AG09319 (cell line): ENCODE results near the gene PARN.

Experiments used
- DNase-seq: peaks from one replicate; pipeline ENCODE4 v3.0.0-alpha.2; 2010; ENCODE audit warnings: low read depth; ENCODE audit errors: extremely low read depth
- CTCF ChIP-seq: IDR thresholded peaks from 2 replicates; pipeline ENCODE4 v1.5.1; 2011; ENCODE audit warnings: low read depth, mild to moderate bottlenecking, inconsistent platforms, low read length, moderate library complexity

PARN gene

GRCh38 chr16:14496047-14496770 is 133.9 kb downstream of the PARN start:
- no peak for TF ChIP-seq CTCF
- no peak for DNase-seq

- DNase-seq: no peak
- TF ChIP-seq CTCF: no peak
Observed at GRCh38 chr16:14495213-14496046, 134.6 kb downstream of the PARN start.

- TF ChIP-seq CTCF: no peak
- no peak for DNase-seq
Observed at GRCh38 chr16:14494396-14494966, 135.6 kb downstream of the PARN start.

GRCh38 chr16:14493791-14494190 is 136.3 kb downstream of the PARN start:
- no peak for DNase-seq
- TF ChIP-seq CTCF: no peak

GRCh38 chr16:14492614-14493013 is 137.4 kb downstream of the PARN start:
- no peak for TF ChIP-seq CTCF
- no peak for DNase-seq

GRCh38 chr16:14491861-14492529 is 138.1 kb downstream of the PARN start:
- DNase-seq: no peak
- TF ChIP-seq CTCF: no peak
